Liver (tissue), 9 donors: ENCODE results near the gene REXO1. TPM values are rescaled to one million over a fixed set of nuclear protein-coding genes. Genes with fewer than 3 reads are reported as not detected.

Experiments used
- DNase-seq: peaks from one replicate; pipeline ENCODE4 v3.0.0-alpha.2; 2017; ENCODE audit warnings: low spot score
- H3K27ac ChIP-seq, 2 donors: one replicate each; pipeline ENCODE4 v1.7.0; 2013; ENCODE audit warnings: inconsistent platforms in 2 of 2, low read length in 2 of 2, control low read depth in 1 of 2, low read depth in 1 of 2, mild to moderate bottlenecking in 1 of 2
- H3K27me3 ChIP-seq, 4 donors: one replicate each; pipeline versions ENCODE4 v1.6.1 to v1.7.0; 2013; ENCODE audit warnings: low read length in 3 of 4, inconsistent platforms in 1 of 4, mild to moderate bottlenecking in 1 of 4, moderate library complexity in 1 of 4; ENCODE audit not compliant: control insufficient read depth in 4 of 4, insufficient read depth in 4 of 4
- H3K36me3 ChIP-seq, 4 donors: one replicate each; pipeline versions ENCODE4 v1.6.1 to v1.7.0; 2013; ENCODE audit warnings: low read length in 3 of 4, mild to moderate bottlenecking in 3 of 4, low read depth in 1 of 4, moderate library complexity in 1 of 4; ENCODE audit not compliant: control insufficient read depth in 4 of 4, insufficient read depth in 3 of 4
- H3K4me1 ChIP-seq, 4 donors: one replicate each; pipeline versions ENCODE4 v1.6.1 to v1.7.0; 2013; ENCODE audit warnings: low read length in 3 of 4, mild to moderate bottlenecking in 3 of 4, moderate library complexity in 1 of 4; ENCODE audit not compliant: control insufficient read depth in 4 of 4, insufficient read depth in 4 of 4
- H3K4me3 ChIP-seq, 3 donors: one replicate each; pipeline versions ENCODE4 v1.6.1 to v1.7.0; 2013; ENCODE audit warnings: low read length in 3 of 3, control low read depth in 1 of 3, low read depth in 1 of 3, mild to moderate bottlenecking in 1 of 3
- H3K9ac ChIP-seq, 2 donors: one replicate each; pipeline ENCODE4 v1.7.0; 2013; ENCODE audit warnings: low read length in 2 of 2, mild to moderate bottlenecking in 2 of 2, moderate library complexity in 2 of 2, control low read depth in 1 of 2, low read depth in 1 of 2
- H3K9me3 ChIP-seq, 4 donors: one replicate each; pipeline versions ENCODE4 v1.6.1 to v1.7.0; 2013; ENCODE audit warnings: low read length in 3 of 4; ENCODE audit not compliant: control insufficient read depth in 4 of 4
- CTCF ChIP-seq: fragments of 150-350 bp; IDR thresholded peaks from 2 replicates; pipeline ENCODE4 v1.5.1; 2017; ENCODE audit warnings: improper control_type of control experiment, low read depth, low read length; ENCODE audit not compliant: missing input control
- EGR1 ChIP-seq, 2 donors: IDR thresholded peaks; 2 replicates each; pipeline ENCODE4 v1.6.1; 2016 to 2018; ENCODE audit warnings: antibody characterized with exemption in 2 of 2, low read depth in 2 of 2
- FOXA1 ChIP-seq: IDR thresholded peaks from 2 replicates; pipeline ENCODE4 v1.6.1; 2016; ENCODE audit warnings: antibody characterized with exemption
- FOXA2 ChIP-seq: IDR thresholded peaks from 2 replicates; pipeline ENCODE4 v1.6.1; 2016; ENCODE audit warnings: antibody characterized with exemption
- GABPA ChIP-seq, 2 donors: IDR thresholded peaks in 1 of 2; conservative IDR thresholded peaks in 1 of 2; 2 replicates each; pipeline ENCODE4 v1.6.1; 2016; ENCODE audit warnings: antibody characterized with exemption in 2 of 2, mild to moderate bottlenecking in 1 of 2, moderate library complexity in 1 of 2
- HNF4A ChIP-seq, 2 donors: conservative IDR thresholded peaks; 2 replicates each; pipeline ENCODE4 v1.6.1; 2016; ENCODE audit warnings: antibody characterized with exemption in 2 of 2, mild to moderate bottlenecking in 2 of 2
- HNF4G ChIP-seq: IDR thresholded peaks from 2 replicates; pipeline ENCODE4 v1.6.1; 2016; ENCODE audit warnings: antibody characterized with exemption
- JUND ChIP-seq, 2 donors: IDR thresholded peaks; 2 replicates each; pipeline ENCODE4 v1.6.1; 2016; ENCODE audit warnings: antibody characterized with exemption in 2 of 2
- RXRA ChIP-seq, 2 donors: IDR thresholded peaks; 2 replicates each; pipeline ENCODE4 v1.6.1; 2017 to 2018; ENCODE audit warnings: antibody characterized with exemption in 2 of 2, mild to moderate bottlenecking in 1 of 2
- SP1 ChIP-seq: IDR thresholded peaks from 2 replicates; pipeline ENCODE4 v1.6.1; 2018; ENCODE audit warnings: antibody characterized with exemption, mild to moderate bottlenecking
- TAF1 ChIP-seq: conservative IDR thresholded peaks from 2 replicates; pipeline ENCODE4 v1.6.1; 2016; ENCODE audit warnings: antibody characterized with exemption, mild to moderate bottlenecking
- YY1 ChIP-seq: IDR thresholded peaks from 2 replicates; pipeline ENCODE4 v1.6.1; 2016; ENCODE audit warnings: antibody characterized with exemption, mild to moderate bottlenecking
- ZBTB33 ChIP-seq: IDR thresholded peaks from 2 replicates; pipeline ENCODE4 v1.6.1; 2016; ENCODE audit warnings: antibody characterized with exemption
- WGBS: extraction: QIAGEN DNeasy Blood & Tissue Kit; methylation state at CpG from one replicate; pipeline ENCODE4 v1.1.7; 2013; 5-methylcytosine and 5-hydroxymethylcytosine counted together
- polyA plus RNA-seq, 2 donors: library from polyadenylated mRNA; stranded (reverse) in 1 of 2; unstranded in 1 of 2; fragments of 200-250 nt in 1 of 2; fragments of >200 nt in 1 of 2; fragmentation: Nextera tagmentation in 1 of 2; extraction: Ambion mirVana in 1 of 2; gene quantifications; one replicate each; pipeline versions ENCODE4 v1.2.1 to v1.2.3, GENCODE V29; 2013 to 2015
- total RNA-seq, 2 donors: library from RNA; depleted of rRNA; stranded (reverse); fragments of >200 nt; gene quantifications; one replicate each; pipeline ENCODE4 v1.2.3, GENCODE V29; 2014
- TF ChIP-seq, protein P1 (sequence below): IDR thresholded peaks from 2 replicates; pipeline ENCODE4 v1.6.1; 2016; ENCODE audit warnings: antibody characterized with exemption
- TF ChIP-seq, protein P2 (sequence below): IDR thresholded peaks from 2 replicates; pipeline ENCODE4 v1.6.1; 2016; ENCODE audit warnings: antibody characterized with exemption, mild to moderate bottlenecking
- TF ChIP-seq, protein P3 (sequence below): IDR thresholded peaks from 2 replicates; pipeline ENCODE4 v1.6.1; 2016; ENCODE audit warnings: antibody characterized with exemption
- donor health status: healthy.
- donor health status: healthy.
- donor health status: healthy.
- donor health status: healthy.
- donor health status: healthy.

The REXO1 gene
- total and polyA plus RNA-seq, 4 donors: 2.0 to 11.5 (median 9.2) TPM

DNA sequence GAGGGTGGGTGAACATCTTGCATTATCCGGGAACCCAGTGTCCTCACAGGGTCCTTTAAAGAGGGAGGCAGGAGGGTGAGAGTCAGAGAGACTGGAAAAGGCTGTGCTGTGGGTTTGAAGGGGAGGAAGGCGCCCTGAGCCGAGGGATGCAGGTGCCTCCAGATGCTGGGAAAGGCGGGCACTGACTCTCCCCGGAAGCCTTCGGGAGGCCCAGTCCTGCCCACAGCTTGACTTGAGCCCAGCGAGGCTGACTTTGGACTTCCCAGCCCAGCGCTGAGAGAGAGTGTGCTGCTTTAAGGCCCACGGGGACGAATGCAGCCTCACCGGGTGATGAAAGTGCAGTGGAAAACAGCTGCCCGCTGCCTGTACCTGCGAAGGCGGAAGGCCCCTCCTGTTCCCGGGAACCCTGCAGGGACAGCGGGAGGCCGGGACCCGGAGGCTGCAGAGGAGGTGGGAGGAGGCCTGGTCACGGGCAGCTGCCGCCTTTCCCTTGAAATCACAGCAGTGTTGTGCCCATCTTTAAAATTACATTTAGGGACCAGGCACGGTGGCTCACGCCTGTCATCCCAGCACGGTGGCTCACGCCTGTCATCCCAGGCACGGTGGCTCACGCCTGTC lies 16.1 kb downstream of the REXO1 start:
- H3K4me1 ChIP-seq: peaks cover 21 to 65% (median 36%) of the 10 kb centered on the region in 4 donors
- H3K27ac ChIP-seq: no peak overlapping the region

GRCh38 chr19:1830978-1831377 lies 17.3 kb downstream of the REXO1 start:
- H3K4me1 ChIP-seq: peaks cover 22 to 66% (median 36%) of the 10 kb centered on the region in 4 donors
- no peak for TF ChIP-seq RXRA (IDR thresholded peaks at IDR 0.05)
- TF ChIP-seq, protein P1, sequence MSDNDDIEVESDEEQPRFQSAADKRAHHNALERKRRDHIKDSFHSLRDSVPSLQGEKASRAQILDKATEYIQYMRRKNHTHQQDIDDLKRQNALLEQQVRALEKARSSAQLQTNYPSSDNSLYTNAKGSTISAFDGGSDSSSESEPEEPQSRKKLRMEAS: no peak
- no peak for TF ChIP-seq HNF4G
- TF ChIP-seq HNF4A (conservative IDR thresholded peaks at IDR 0.05): no peak
- no peak for TF ChIP-seq CTCF
- TF ChIP-seq JUND (IDR thresholded peaks at IDR 0.05): no peak
- TF ChIP-seq, protein P2, sequence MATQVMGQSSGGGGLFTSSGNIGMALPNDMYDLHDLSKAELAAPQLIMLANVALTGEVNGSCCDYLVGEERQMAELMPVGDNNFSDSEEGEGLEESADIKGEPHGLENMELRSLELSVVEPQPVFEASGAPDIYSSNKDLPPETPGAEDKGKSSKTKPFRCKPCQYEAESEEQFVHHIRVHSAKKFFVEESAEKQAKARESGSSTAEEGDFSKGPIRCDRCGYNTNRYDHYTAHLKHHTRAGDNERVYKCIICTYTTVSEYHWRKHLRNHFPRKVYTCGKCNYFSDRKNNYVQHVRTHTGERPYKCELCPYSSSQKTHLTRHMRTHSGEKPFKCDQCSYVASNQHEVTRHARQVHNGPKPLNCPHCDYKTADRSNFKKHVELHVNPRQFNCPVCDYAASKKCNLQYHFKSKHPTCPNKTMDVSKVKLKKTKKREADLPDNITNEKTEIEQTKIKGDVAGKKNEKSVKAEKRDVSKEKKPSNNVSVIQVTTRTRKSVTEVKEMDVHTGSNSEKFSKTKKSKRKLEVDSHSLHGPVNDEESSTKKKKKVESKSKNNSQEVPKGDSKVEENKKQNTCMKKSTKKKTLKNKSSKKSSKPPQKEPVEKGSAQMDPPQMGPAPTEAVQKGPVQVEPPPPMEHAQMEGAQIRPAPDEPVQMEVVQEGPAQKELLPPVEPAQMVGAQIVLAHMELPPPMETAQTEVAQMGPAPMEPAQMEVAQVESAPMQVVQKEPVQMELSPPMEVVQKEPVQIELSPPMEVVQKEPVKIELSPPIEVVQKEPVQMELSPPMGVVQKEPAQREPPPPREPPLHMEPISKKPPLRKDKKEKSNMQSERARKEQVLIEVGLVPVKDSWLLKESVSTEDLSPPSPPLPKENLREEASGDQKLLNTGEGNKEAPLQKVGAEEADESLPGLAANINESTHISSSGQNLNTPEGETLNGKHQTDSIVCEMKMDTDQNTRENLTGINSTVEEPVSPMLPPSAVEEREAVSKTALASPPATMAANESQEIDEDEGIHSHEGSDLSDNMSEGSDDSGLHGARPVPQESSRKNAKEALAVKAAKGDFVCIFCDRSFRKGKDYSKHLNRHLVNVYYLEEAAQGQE: no peak
- TF ChIP-seq SP1: no peak
- no peak for TF ChIP-seq YY1
- no peak for TF ChIP-seq ZBTB33
- no peak for TF ChIP-seq FOXA2
- TF ChIP-seq EGR1 (IDR thresholded peaks at IDR 0.05; ENCODE audit: low read depth in 2 of 2): no peak
- TF ChIP-seq, protein P3, sequence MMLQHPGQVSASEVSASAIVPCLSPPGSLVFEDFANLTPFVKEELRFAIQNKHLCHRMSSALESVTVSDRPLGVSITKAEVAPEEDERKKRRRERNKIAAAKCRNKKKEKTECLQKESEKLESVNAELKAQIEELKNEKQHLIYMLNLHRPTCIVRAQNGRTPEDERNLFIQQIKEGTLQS: no peak
- no peak for TF ChIP-seq TAF1
- H3K27ac ChIP-seq: no peak overlapping the region
- 93% methylated on average over 11 of the region's 11 CpGs for WGBS
- no peaks in the 10 kb centered on the region for H3K9me3 ChIP-seq
- no peak overlapping the region for H3K9ac ChIP-seq
- no peaks in the 10 kb centered on the region for H3K27me3 ChIP-seq
- no peak overlapping the region for H3K4me3 ChIP-seq
- H3K36me3 ChIP-seq: peaks cover 0 to 7% (median 3%) of the 10 kb centered on the region in 4 donors
- DNase-seq: no peak

More for the DNA sequence above, 16.1 kb downstream of the REXO1 start:
- DNase-seq: no peak
- WGBS: 86% methylated on average over 26 of the region's 26 CpGs
- no peaks in the 10 kb centered on the region for H3K9me3 ChIP-seq
- no peaks in the 10 kb centered on the region for H3K27me3 ChIP-seq
- H3K36me3 ChIP-seq: peaks cover 0 to 7% (median 3%) of the 10 kb centered on the region in 4 donors
- H3K4me3 ChIP-seq: no peak overlapping the region
- no peak overlapping the region for H3K9ac ChIP-seq
- TF ChIP-seq GABPA (IDR thresholded peaks at IDR 0.05 in 1 of 2, conservative IDR thresholded peaks at IDR 0.05 in 1 of 2) (no peak), RXRA (IDR thresholded peaks at IDR 0.05) (no peak), TAF1 (no peak), FOXA1 (no peak), HNF4A (conservative IDR thresholded peaks at IDR 0.05) (peak; percentile 24 to 32)
